ENCODE data around the gene EBLN2. TPM values are rescaled to one million over a fixed set of nuclear protein-coding genes. Genes with fewer than 3 reads are reported as not detected.

The EBLN2 gene
- 12.3 and 12.4 TPM in 2 replicates for total RNA-seq

DNA sequence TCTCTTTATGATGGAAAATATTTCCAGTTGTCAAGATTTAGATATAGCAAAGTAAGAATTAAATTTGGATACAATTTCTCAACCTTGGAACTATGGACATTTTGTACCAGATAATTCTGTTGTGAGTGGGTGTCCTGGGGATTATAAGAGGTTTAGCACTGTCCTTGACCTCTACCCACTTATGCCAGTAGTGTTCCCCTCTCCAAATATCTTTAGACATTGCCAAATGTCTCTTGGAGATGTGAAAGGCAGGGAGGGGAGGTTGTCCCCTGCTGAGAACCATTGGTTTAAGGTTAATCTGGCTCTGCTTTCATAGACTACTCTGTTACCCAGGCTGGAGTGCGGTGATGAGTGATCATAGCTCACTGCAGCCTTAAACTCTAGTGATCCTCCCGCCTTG lies at the start of gene EBLN2:
Gene EBLN2, plus strand, starts transcription at position 244 of the 400 bp plus-strand sequence. CDS start 423 bp downstream, outside the sequence.

Small RNAs within 50 kb of the gene (small RNA-seq; reads per million reads assigned to genes)
- gene RNU2-64P, result 0.98 reads per million, percentile 18 among the genes with 10 or more reads in this experiment
- not detected for gene RNU6-557P
- gene RNU7-19P, result not detected

Other genes starting within 250 kb of the EBLN2 start
- gene SHQ1, start 213.2 kb upstream of the EBLN2 start, total RNA-seq, result 27.3 and 28.9 TPM in 2 replicates
- gene GXYLT2, start 173.6 kb upstream of the EBLN2 start, total RNA-seq, result 2.0 and 2.3 TPM in 2 replicates
- gene PPP4R2, start 64.8 kb upstream of the EBLN2 start, total RNA-seq, result 78.7 and 86.3 TPM in 2 replicates

Measured in thoracic aorta endothelial cell (primary cell).